Osteoblast (primary cell): ENCODE measurements around the gene ZNF488. TPM values are rescaled to one million over a fixed set of nuclear protein-coding genes. Genes with fewer than 3 reads are reported as not detected.

Experiments used
- DNase-seq: peaks from one replicate; pipeline ENCODE4 v3.0.0; 2011; ENCODE audit warnings: low spot score, mixed read lengths; ENCODE audit not compliant: insufficient read length; ENCODE audit errors: missing footprints
- H2AFZ ChIP-seq: 2 replicates; pipeline ENCODE4 v1.6.0; 2011; ENCODE audit warnings: mild to moderate bottlenecking, low read length
- H3K27ac ChIP-seq: 2 replicates; pipeline ENCODE4 v1.5.1; 2011; ENCODE audit warnings: mild to moderate bottlenecking, low read depth, low read length, moderate library complexity
- H3K27me3 ChIP-seq: 2 replicates; pipeline ENCODE4 v1.6.0; 2012; ENCODE audit warnings: mild to moderate bottlenecking, control low read depth, inconsistent platforms, low read length, moderate library complexity; ENCODE audit not compliant: insufficient read depth
- H3K36me3 ChIP-seq: 2 replicates; pipeline ENCODE4 v1.5.1; 2011; ENCODE audit warnings: mild to moderate bottlenecking, low read length, control low read depth, moderate library complexity; ENCODE audit not compliant: insufficient read depth
- H3K4me1 ChIP-seq: 2 replicates; pipeline ENCODE4 v1.5.1; 2011; ENCODE audit warnings: mild to moderate bottlenecking, low read length, control low read depth, moderate library complexity; ENCODE audit not compliant: insufficient read depth
- H3K4me2 ChIP-seq: 2 replicates; pipeline ENCODE4 v1.6.0; 2011; ENCODE audit warnings: mild to moderate bottlenecking, low read length; ENCODE audit not compliant: insufficient read depth
- H3K4me3 ChIP-seq: fragments of 200-600 bp; sonication (generic); 3 replicates; pipeline ENCODE4 v1.5.1; 2012; ENCODE audit warnings: mild to moderate bottlenecking, low read length, inconsistent platforms; ENCODE audit not compliant: insufficient read depth
- H3K79me2 ChIP-seq: 2 replicates; pipeline ENCODE4 v1.6.0; 2012; ENCODE audit warnings: mild to moderate bottlenecking, low read length, control low read depth, inconsistent platforms; ENCODE audit not compliant: insufficient read depth
- H3K9me3 ChIP-seq: 2 replicates; pipeline ENCODE4 v1.5.1; 2011; ENCODE audit warnings: low read depth, low read length, control low read depth
- H4K20me1 ChIP-seq: 2 replicates; pipeline ENCODE4 v1.6.0; 2012; ENCODE audit warnings: mild to moderate bottlenecking, low read length, control low read depth; ENCODE audit not compliant: insufficient read depth
- CTCF ChIP-seq: IDR thresholded peaks from 2 replicates; pipeline ENCODE4 v1.5.1; 2011; ENCODE audit warnings: mild to moderate bottlenecking, low read depth, low read length, moderate library complexity; ENCODE audit errors: extremely low read depth
- total RNA-seq: library from RNA; depleted of rRNA; stranded (reverse); fragments of >200 nt; gene quantifications from 2 replicates; pipeline ENCODE4 v1.2.3, GENCODE V29; 2012

ZNF488 gene
- total RNA-seq, 1 donor: under 0.01 TPM

- no peaks in the 10 kb centered on the region for H3K36me3 ChIP-seq
- no peaks in the 10 kb centered on the region for H3K79me2 ChIP-seq
- H3K4me3 ChIP-seq: no peak overlapping the region
- no peaks in the 10 kb centered on the region for H3K9me3 ChIP-seq
- H3K27ac ChIP-seq: no peak overlapping the region
- no peak for DNase-seq
- peaks cover 5% of the 10 kb centered on the region for H3K4me1 ChIP-seq
- no peak overlapping the region for H3K4me2 ChIP-seq
- H2AFZ ChIP-seq: no peak overlapping the region
- no peaks in the 10 kb centered on the region for H4K20me1 ChIP-seq
- no peak for TF ChIP-seq CTCF
- peaks cover 3% of the 10 kb centered on the region for H3K27me3 ChIP-seq
These were observed 25.2 kb upstream of the ZNF488 start for GRCh38 chr10:47409171-47409865.

- H3K4me1 ChIP-seq: peaks cover 8% of the 10 kb centered on the region
- TF ChIP-seq CTCF: no peak
- DNase-seq: no peak
- H3K79me2 ChIP-seq: no peaks in the 10 kb centered on the region
- no peak overlapping the region for H3K27ac ChIP-seq
- H3K9me3 ChIP-seq: no peaks in the 10 kb centered on the region
- peaks cover 3% of the 10 kb centered on the region for H3K27me3 ChIP-seq
- H3K36me3 ChIP-seq: no peaks in the 10 kb centered on the region
- no peak overlapping the region for H2AFZ ChIP-seq
- no peak overlapping the region for H3K4me3 ChIP-seq
- H4K20me1 ChIP-seq: no peaks in the 10 kb centered on the region
- H3K4me2 ChIP-seq: no peak overlapping the region
These were observed 24.5 kb upstream of the ZNF488 start for GRCh38 chr10:47408606-47409005.

- H3K4me3 ChIP-seq: no peak overlapping the region
- no peak overlapping the region for H3K27ac ChIP-seq
- H3K4me2 ChIP-seq: no peak overlapping the region
These were observed 23.0 kb upstream of the ZNF488 start for GRCh38 chr10:47406870-47407691.

More at GRCh38 chr10:47406870-47407691, 23.0 kb upstream of the ZNF488 start:
- H3K27me3 ChIP-seq: peaks cover 3% of the 10 kb centered on the region
- H3K79me2 ChIP-seq: no peaks in the 10 kb centered on the region
- no peaks in the 10 kb centered on the region for H4K20me1 ChIP-seq
- DNase-seq: no peak
- H3K9me3 ChIP-seq: no peaks in the 10 kb centered on the region
- no peaks in the 10 kb centered on the region for H3K36me3 ChIP-seq
- no peak overlapping the region for H2AFZ ChIP-seq
- peaks cover 23% of the 10 kb centered on the region for H3K4me1 ChIP-seq
- no peak for TF ChIP-seq CTCF
